Lower leg skin (tissue), 4 donors: ENCODE data around the gene ALPL. TPM values are rescaled to one million over a fixed set of nuclear protein-coding genes. Genes with fewer than 3 reads are reported as not detected.

Experiments used
- DNase-seq, 2 donors: peaks; one replicate each; pipeline ENCODE4 v3.0.0-alpha.2; 2019; ENCODE audit warnings: low spot score in 2 of 2
- H3K4me3 ChIP-seq: fragments of 200-600 bp; sonication (generic); 2 replicates; pipeline ENCODE4 v1.5.1; 2017; ENCODE audit warnings: mild to moderate bottlenecking, low read depth; ENCODE audit not compliant: poor library complexity, severe bottlenecking
- POLR2A ChIP-seq, 2 donors: fragments of 450-650 bp; IDR thresholded peaks; one replicate each; pipeline ENCODE4 v1.6.1; 2016 to 2017; ENCODE audit warnings: antibody characterized with exemption in 2 of 2, mild to moderate bottlenecking in 1 of 2, moderate library complexity in 1 of 2
- WGBS, 2 donors: methylation state at CpG; one replicate each; pipeline ENCODE4 v1.1.5; 2018; 5-methylcytosine and 5-hydroxymethylcytosine counted together
- intact Hi-C: fragments of 100-400 bp; cut with DNase I; formaldehyde crosslinking; loops from one replicate; pipeline ENCODE4 v1.15.0; 2023; ENCODE audit warnings: low total_unique reads
- total RNA-seq, 4 donors: library from RNA; depleted of rRNA; stranded (reverse); fragments of >200 nt; gene quantifications; one replicate each; pipeline ENCODE4 v1.1.0, GENCODE V29; 2016
- TF ChIP-seq, protein P1 (sequence below), 3 donors: fragments of 450-650 bp; IDR thresholded peaks; one replicate each; pipeline ENCODE4 v1.5.1; 2016; ENCODE audit warnings: antibody characterized with exemption in 3 of 3, mild to moderate bottlenecking in 3 of 3, moderate library complexity in 2 of 3

ALPL gene
- total RNA-seq, 4 donors from 2014 or later = 1.3 to 7.7 (median 2.2) TPM

DNA sequence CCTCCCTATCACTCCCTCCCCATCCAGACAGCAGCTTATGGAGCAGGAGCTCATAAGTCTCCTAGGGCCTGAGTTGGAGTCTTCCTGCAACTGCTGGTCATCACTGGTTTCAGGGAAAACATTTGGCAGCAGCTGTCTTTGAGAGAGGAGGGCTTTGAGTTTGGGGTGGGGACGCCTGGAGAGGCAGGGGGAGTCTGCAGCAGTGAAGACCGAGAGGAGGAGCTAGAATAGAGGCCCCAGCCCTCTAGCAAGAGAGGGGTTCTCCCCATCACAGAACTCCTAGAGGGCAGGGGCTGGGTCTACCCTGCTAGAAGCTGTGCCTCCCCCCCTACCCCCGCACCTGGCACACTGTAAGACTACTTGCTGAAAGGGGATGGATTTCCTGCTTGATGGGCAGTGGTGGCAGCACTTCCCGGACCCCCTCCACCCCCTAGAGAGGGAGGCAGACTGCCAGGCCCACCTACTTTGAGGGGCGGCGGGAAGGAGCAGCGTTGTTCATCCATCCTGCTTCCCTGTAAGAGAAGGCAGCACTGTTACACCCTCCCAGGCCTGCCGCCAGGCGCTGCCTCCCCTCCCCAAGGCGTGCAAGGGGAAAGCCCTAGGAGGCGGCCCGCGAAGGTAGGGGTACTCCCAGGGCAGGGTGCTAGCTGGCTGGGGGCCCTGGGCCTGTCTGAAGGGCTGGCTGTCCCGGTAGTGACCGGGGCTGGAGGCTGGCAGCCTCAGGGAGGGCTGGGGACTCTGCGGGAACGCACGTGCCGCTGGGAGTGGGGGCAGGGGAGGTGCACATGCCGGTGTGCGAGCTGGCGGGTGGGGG lies 109.5 kb downstream of the ALPL start:
- no peak overlapping the region for H3K4me3 ChIP-seq
- DNase-seq = no peak
- WGBS, 2 donors = 29 to 36% methylated on average over 22 of the region's 22 CpGs
- TF ChIP-seq, protein P1, sequence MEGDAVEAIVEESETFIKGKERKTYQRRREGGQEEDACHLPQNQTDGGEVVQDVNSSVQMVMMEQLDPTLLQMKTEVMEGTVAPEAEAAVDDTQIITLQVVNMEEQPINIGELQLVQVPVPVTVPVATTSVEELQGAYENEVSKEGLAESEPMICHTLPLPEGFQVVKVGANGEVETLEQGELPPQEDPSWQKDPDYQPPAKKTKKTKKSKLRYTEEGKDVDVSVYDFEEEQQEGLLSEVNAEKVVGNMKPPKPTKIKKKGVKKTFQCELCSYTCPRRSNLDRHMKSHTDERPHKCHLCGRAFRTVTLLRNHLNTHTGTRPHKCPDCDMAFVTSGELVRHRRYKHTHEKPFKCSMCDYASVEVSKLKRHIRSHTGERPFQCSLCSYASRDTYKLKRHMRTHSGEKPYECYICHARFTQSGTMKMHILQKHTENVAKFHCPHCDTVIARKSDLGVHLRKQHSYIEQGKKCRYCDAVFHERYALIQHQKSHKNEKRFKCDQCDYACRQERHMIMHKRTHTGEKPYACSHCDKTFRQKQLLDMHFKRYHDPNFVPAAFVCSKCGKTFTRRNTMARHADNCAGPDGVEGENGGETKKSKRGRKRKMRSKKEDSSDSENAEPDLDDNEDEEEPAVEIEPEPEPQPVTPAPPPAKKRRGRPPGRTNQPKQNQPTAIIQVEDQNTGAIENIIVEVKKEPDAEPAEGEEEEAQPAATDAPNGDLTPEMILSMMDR (IDR thresholded peaks at IDR 0.05) = no peak
- no peak for TF ChIP-seq POLR2A (IDR thresholded peaks at IDR 0.05)
- intact Hi-C loops = no loop called here

DNA sequence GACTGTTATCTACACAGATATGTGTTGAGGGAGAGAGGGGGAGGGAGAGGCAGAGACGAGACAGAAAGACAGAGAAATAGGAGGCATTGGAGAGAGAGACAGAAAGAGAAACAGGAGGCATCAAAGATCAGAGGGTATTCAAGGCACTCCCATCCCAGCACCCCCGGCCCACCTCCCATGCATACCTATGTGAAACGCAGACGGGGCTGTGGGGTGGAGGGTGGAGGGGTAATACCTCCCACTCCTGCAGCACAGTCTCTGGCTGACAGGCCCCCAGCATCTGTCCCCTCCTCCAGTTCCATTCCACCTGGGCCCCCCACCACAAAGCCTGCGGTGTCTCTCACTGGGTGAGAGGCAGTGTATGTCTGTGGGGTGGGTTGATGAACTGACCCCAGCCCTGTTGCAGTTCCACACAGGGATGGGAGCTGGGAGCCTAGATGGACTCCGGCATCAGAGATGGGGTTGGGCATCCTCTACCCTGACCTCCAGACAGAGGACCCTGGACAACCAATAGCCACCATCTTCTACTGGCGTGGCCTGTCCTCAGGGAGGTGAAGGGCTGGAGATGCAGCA lies 110.2 kb downstream of the ALPL start:
- intact Hi-C loops = no loop called here
- 57 to 65% methylated on average over 6 to 7 of the region's 7 CpGs for WGBS, 2 donors
- no peak for DNase-seq
- TF ChIP-seq, protein P1 (IDR thresholded peaks at IDR 0.05) = no peak
- no peak for TF ChIP-seq POLR2A (IDR thresholded peaks at IDR 0.05)
- no peak overlapping the region for H3K4me3 ChIP-seq

DNA sequence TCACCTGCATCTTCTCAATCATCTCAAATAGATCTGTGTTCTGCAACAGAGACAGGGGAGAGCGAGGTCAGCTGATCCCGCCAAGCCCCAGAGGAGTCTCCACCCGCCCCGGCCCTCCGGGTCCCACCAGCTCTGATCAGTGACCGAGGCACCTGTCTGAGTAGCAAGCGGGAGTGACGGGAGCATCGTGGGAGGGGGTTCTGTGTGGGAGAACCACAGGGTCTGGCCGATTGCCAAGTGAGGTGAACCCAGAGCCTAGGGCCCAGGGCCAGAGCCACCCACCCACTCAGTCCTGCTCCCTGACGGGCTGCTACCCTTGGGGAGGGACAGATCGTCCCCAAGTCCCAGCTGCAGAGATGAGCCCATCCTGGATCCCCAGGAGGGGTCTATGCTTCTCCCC lies 110.8 kb downstream of the ALPL start:
- intact Hi-C loops = no loop called here
- no peak overlapping the region for H3K4me3 ChIP-seq
- TF ChIP-seq, protein P1 (IDR thresholded peaks at IDR 0.05) = no peak
- TF ChIP-seq POLR2A (IDR thresholded peaks at IDR 0.05) = no peak
- 50 to 51% methylated on average over 6 to 8 of the region's 12 CpGs for WGBS, 2 donors
- no peak for DNase-seq

DNA sequence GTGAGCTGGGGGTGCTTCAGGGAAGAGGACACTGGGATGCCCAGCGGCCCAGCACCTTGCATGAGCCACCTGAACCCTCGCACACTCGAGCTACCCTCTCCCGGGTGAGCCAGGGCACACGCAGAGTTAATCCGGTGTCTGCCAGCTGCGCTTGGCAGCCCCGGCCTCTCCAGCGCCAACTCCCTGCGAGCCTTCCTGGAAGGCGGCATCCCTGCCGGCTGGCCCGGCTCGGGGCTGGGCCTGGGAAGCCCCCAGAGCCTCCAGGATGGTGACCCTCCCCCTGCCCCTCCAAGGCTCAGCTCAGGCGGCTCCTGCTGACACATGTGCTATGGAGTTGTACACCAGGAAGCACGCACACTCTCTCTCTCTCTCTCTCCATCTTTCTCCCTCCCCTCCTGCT lies 111.3 kb downstream of the ALPL start:
- TF ChIP-seq, protein P1 (IDR thresholded peaks at IDR 0.05) = no peak
- no peak for TF ChIP-seq POLR2A (IDR thresholded peaks at IDR 0.05)
- WGBS, 2 donors = 10 to 17% methylated on average over 12 to 15 of the region's 16 CpGs
- H3K4me3 ChIP-seq = no peak overlapping the region
- DNase-seq = no peak
- intact Hi-C loops = no loop called here

DNA sequence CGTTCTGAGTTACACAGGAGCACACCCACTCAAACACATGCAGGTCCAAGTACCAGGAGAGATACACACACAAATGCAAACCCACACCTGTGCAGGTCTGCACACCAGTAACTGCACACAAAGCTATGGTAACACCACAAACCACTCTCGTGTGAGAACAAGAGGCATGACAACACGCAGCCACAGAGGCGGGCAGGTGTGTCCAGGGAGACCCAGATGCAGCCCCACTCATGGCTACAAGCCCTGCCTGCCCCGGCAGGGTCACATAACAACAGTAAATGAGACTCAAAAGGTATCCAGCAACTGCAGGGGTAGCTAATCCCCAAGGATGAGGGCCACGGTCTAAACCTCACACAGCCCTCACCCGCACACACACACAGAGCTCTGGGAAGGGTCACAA lies 111.8 kb downstream of the ALPL start:
- no peak overlapping the region for H3K4me3 ChIP-seq
- TF ChIP-seq, protein P1 (IDR thresholded peaks at IDR 0.05) = no peak
- no peak for TF ChIP-seq POLR2A (IDR thresholded peaks at IDR 0.05)
- 64 to 74% methylated on average over 6 to 7 of the region's 7 CpGs for whole genome bisulfite sequencing, 2 donors
- intact Hi-C loops = no loop called here
- no peak for DNase-seq
